TTC549 (cell line): ENCODE measurements around the gene MYRIP.
"Not testable (repeated sequence)": the region's sequence is repeated elsewhere in the genome, so short reads cannot be mapped to it uniquely, and the experiment has no call there.

Source experiments
- FAIRE-seq: peaks from 2 replicates; lab custom pipeline; 2012; peaks lifted over from hg19 to GRCh38; lab: Jason Lieb, UNC

MYRIP gene

GRCh38 chr3:40042752-40043443, 233.5 kb downstream of the MYRIP start:
- FAIRE-seq, result no peak

GRCh38 chr3:40043444-40043755, 234.0 kb downstream of the MYRIP start:
- FAIRE-seq, result no peak

GRCh38 chr3:40044487-40044886, 235.1 kb downstream of the MYRIP start:
- no peak for FAIRE-seq

GRCh38 chr3:40045051-40045450, 235.6 kb downstream of the MYRIP start:
- no peak for FAIRE-seq

GRCh38 chr3:40046149-40046548, 236.7 kb downstream of the MYRIP start:
- no peak for FAIRE-seq

GRCh38 chr3:40047406-40047805, 238.0 kb downstream of the MYRIP start:
- FAIRE-seq, result no peak

- FAIRE-seq, result no peak
Observed at GRCh38 chr3:40053663-40054062, 244.3 kb downstream of the MYRIP start.

GRCh38 chr3:40054568-40055222, 245.3 kb downstream of the MYRIP start:
- no peak for FAIRE-seq

- no peak for FAIRE-seq
Observed at GRCh38 chr3:40055361-40055760, 246.0 kb downstream of the MYRIP start.

- FAIRE-seq, result no peak
Observed at GRCh38 chr3:40055956-40056355, 246.5 kb downstream of the MYRIP start.

- no peak for FAIRE-seq
Observed at GRCh38 chr3:40057077-40057476, 247.7 kb downstream of the MYRIP start.

GRCh38 chr3:40057786-40058185, 248.4 kb downstream of the MYRIP start:
- no peak for FAIRE-seq

GRCh38 chr3:40068636-40069035, 259.2 kb downstream of the MYRIP start:
- FAIRE-seq, result no peak

GRCh38 chr3:40070816-40071215, 261.4 kb downstream of the MYRIP start:
- FAIRE-seq, result no peak

- FAIRE-seq, result no peak
Observed at GRCh38 chr3:40071683-40072238, 262.4 kb downstream of the MYRIP start.

- no peak for FAIRE-seq
Observed at GRCh38 chr3:40073310-40074007, 264.1 kb downstream of the MYRIP start.

GRCh38 chr3:40077139-40077538, 267.7 kb downstream of the MYRIP start:
- not testable (repeated sequence) for FAIRE-seq

- FAIRE-seq, result not testable (repeated sequence)
Observed at GRCh38 chr3:40077828-40078492, 268.6 kb downstream of the MYRIP start.

GRCh38 chr3:40078590-40078989, 269.2 kb downstream of the MYRIP start:
- no peak for FAIRE-seq

GRCh38 chr3:40079203-40079846, 269.9 kb downstream of the MYRIP start:
- FAIRE-seq, result no peak

- no peak for FAIRE-seq
Observed at GRCh38 chr3:40079847-40080240, 270.4 kb downstream of the MYRIP start.

- no peak for FAIRE-seq
Observed at GRCh38 chr3:40083066-40083465, 273.7 kb downstream of the MYRIP start.
